ENCODE data around the gene AGFG2. TPM values are rescaled to one million over a fixed set of nuclear protein-coding genes. Genes with fewer than 3 reads are reported as not detected.
A peak's percentile ranks its signal among the peaks of the same experiment; 100 is the strongest.

The AGFG2 gene
- total and polyA plus RNA-seq, 2 of the 13 experiments (the other 11 are each of a cell fraction or from before 2014, with no cell fraction given) = 125 to 132 TPM

GRCh38 chr7:100545360-100546128 is 6.5 kb downstream of the AGFG2 start (continued):
- peak; percentile 69; the same call in 1 of the 2 replicates for TF ChIP-seq HMG20B (CRISPR knock-in tag; conservative IDR thresholded peaks at IDR 0.05)
- no peak for TF ChIP-seq TSC22D2 (CRISPR knock-in tag; IDR thresholded peaks at IDR 0.05; ENCODE audit: borderline replicate concordance)
- TF ChIP-seq NFYC (CRISPR knock-in tag; IDR thresholded peaks at IDR 0.05) = no peak
- peak; percentile 44; the same call in 1 of the 2 replicates for TF ChIP-seq ZBTB21 (CRISPR knock-in tag; IDR thresholded peaks at IDR 0.05)
- no peak for TF ChIP-seq CENPX (CRISPR knock-in tag; IDR thresholded peaks at IDR 0.05)
- no peak for TF ChIP-seq EZH2 (conservative IDR thresholded peaks at IDR 0.05; ENCODE audit: low read depth, low read length)
- TF ChIP-seq ZNF652 (CRISPR knock-in tag; IDR thresholded peaks at IDR 0.05; ENCODE audit: borderline replicate concordance, low read depth) = no peak
- TF ChIP-seq HNF4G (IDR thresholded peaks at IDR 0.05; ENCODE audit: borderline replicate concordance, low read depth, low read length) = peak; percentile 15; the same call in 1 of the 2 replicates
- no peak for TF ChIP-seq HNF4G (CRISPR knock-in tag; IDR thresholded peaks at IDR 0.05; ENCODE audit: borderline replicate concordance, low read depth)
- TF ChIP-seq ZNF557 (CRISPR knock-in tag; IDR thresholded peaks at IDR 0.05) = 0 out of 2 replicates have a peak, but pooled peaks have one; percentile 20
- TF ChIP-seq ZNF572 (CRISPR knock-in tag; IDR thresholded peaks at IDR 0.05) = no peak
- no peak for TF ChIP-seq ZNF446 (CRISPR knock-in tag; IDR thresholded peaks at IDR 0.05)
- no peak for TF ChIP-seq NR1H2 (CRISPR knock-in tag; IDR thresholded peaks at IDR 0.05; ENCODE audit: borderline replicate concordance, low read depth)
- no peak for TF ChIP-seq MLLT10 (CRISPR knock-in tag; IDR thresholded peaks at IDR 0.05)
- no peak for TF ChIP-seq SMARCC2 (IDR thresholded peaks at IDR 0.05)
- TF ChIP-seq ZKSCAN8 (CRISPR knock-in tag; IDR thresholded peaks at IDR 0.05; ENCODE audit: borderline replicate concordance) = no peak
- no peak for TF ChIP-seq CHCHD3 (CRISPR knock-in tag; IDR thresholded peaks at IDR 0.05)
- TF ChIP-seq ZNF790 (CRISPR knock-in tag; IDR thresholded peaks at IDR 0.05; ENCODE audit: borderline replicate concordance) = no peak
- TF ChIP-seq ATAD3A (CRISPR knock-in tag; IDR thresholded peaks at IDR 0.05) = no peak
- TF ChIP-seq ZNF441 (CRISPR knock-in tag; IDR thresholded peaks at IDR 0.05; ENCODE audit: borderline replicate concordance) = peak; percentile 71; the same call in 1 of the 2 replicates
- TF ChIP-seq AKAP8 (CRISPR knock-in tag; IDR thresholded peaks at IDR 0.05) = 0 out of 2 replicates have a peak, but pooled peaks have one; percentile 9
- no peak for TF ChIP-seq STAT5B (CRISPR knock-in tag; IDR thresholded peaks at IDR 0.05)
- no peak for TF ChIP-seq HOXA3 (CRISPR knock-in tag; IDR thresholded peaks at IDR 0.05)
- TF ChIP-seq MIXL1 (CRISPR knock-in tag; IDR thresholded peaks at IDR 0.05) = peak; percentile 79; the same call in 1 of the 2 replicates
- no peak for TF ChIP-seq LBX2 (CRISPR knock-in tag; IDR thresholded peaks at IDR 0.05; ENCODE audit: borderline replicate concordance)
- no peak; the same call in 1 of the 2 replicates for TF ChIP-seq ZNF772 (CRISPR knock-in tag; IDR thresholded peaks at IDR 0.05)
- 0 out of 2 replicates have a peak, but pooled peaks have one; percentile 65 for TF ChIP-seq AHR (CRISPR knock-in tag; IDR thresholded peaks at IDR 0.05)
- TF ChIP-seq HOMEZ (CRISPR knock-in tag; IDR thresholded peaks at IDR 0.05; ENCODE audit: low read depth) = peak; percentile 35; the same call in 1 of the 2 replicates
- no peak for TF ChIP-seq ZMYM2 (CRISPR knock-in tag; IDR thresholded peaks at IDR 0.05)
- TF ChIP-seq ZNF891 (CRISPR knock-in tag; IDR thresholded peaks at IDR 0.05) = no peak
- TF ChIP-seq SALL1 (CRISPR knock-in tag; IDR thresholded peaks at IDR 0.05) = peak; percentile 73; the same call in 1 of the 2 replicates
- TF ChIP-seq ZNF747 (CRISPR knock-in tag; IDR thresholded peaks at IDR 0.05; ENCODE audit: borderline replicate concordance) = peak; percentile 24; the same call in 1 of the 2 replicates
